ENCODE measurements around the gene PSME2. TPM values are rescaled to one million over a fixed set of nuclear protein-coding genes. Genes with fewer than 3 reads are reported as not detected.

PSME2 gene
- total and polyA plus RNA-seq, 2 of the 13 experiments (the other 11 are each of a cell fraction or from before 2014, with no cell fraction given), result 332 to 716 TPM

GRCh38 chr14:24182110-24182882 is 35.9 kb upstream of the PSME2 start (continued):
- 0 out of 2 replicates have a peak, but pooled peaks have one; percentile 3 for TF ChIP-seq BORCS8-MEF2B (CRISPR knock-in tag; IDR thresholded peaks at IDR 0.05)
- TF ChIP-seq ADNP (CRISPR knock-in tag; IDR thresholded peaks at IDR 0.05), result no peak
- no peak for TF ChIP-seq SMAD9 (CRISPR knock-in tag; IDR thresholded peaks at IDR 0.05)
- no peak for TF ChIP-seq SIN3B (IDR thresholded peaks at IDR 0.05; ENCODE audit: low read length)
- no peak for TF ChIP-seq ZNF607 (CRISPR knock-in tag; IDR thresholded peaks at IDR 0.05; ENCODE audit: borderline replicate concordance)
- no peak for TF ChIP-seq RXRB (CRISPR knock-in tag; IDR thresholded peaks at IDR 0.05; ENCODE audit: borderline replicate concordance)
- TF ChIP-seq, protein P1, sequence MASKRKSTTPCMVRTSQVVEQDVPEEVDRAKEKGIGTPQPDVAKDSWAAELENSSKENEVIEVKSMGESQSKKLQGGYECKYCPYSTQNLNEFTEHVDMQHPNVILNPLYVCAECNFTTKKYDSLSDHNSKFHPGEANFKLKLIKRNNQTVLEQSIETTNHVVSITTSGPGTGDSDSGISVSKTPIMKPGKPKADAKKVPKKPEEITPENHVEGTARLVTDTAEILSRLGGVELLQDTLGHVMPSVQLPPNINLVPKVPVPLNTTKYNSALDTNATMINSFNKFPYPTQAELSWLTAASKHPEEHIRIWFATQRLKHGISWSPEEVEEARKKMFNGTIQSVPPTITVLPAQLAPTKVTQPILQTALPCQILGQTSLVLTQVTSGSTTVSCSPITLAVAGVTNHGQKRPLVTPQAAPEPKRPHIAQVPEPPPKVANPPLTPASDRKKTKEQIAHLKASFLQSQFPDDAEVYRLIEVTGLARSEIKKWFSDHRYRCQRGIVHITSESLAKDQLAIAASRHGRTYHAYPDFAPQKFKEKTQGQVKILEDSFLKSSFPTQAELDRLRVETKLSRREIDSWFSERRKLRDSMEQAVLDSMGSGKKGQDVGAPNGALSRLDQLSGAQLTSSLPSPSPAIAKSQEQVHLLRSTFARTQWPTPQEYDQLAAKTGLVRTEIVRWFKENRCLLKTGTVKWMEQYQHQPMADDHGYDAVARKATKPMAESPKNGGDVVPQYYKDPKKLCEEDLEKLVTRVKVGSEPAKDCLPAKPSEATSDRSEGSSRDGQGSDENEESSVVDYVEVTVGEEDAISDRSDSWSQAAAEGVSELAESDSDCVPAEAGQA (IDR thresholded peaks at IDR 0.05; ENCODE audit: low read depth), result no peak
- TF ChIP-seq, protein P1 (CRISPR knock-in tag; IDR thresholded peaks at IDR 0.05; ENCODE audit: borderline replicate concordance), result no peak
- TF ChIP-seq, protein P2, sequence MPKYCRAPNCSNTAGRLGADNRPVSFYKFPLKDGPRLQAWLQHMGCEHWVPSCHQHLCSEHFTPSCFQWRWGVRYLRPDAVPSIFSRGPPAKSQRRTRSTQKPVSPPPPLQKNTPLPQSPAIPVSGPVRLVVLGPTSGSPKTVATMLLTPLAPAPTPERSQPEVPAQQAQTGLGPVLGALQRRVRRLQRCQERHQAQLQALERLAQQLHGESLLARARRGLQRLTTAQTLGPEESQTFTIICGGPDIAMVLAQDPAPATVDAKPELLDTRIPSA (CRISPR knock-in tag; IDR thresholded peaks at IDR 0.05; ENCODE audit: borderline replicate concordance), result no peak
- TF ChIP-seq ZNF639 (CRISPR knock-in tag; conservative IDR thresholded peaks at IDR 0.05), result no peak
